Activated B cell treated with CpG ODN at 0.5 μM for 24 hours (primary cell): Measurements from ENCODE around the gene KAZN. TPM values are rescaled to one million over a fixed set of nuclear protein-coding genes. Genes with fewer than 3 reads are reported as not detected.

Source experiments
- ATAC-seq: fragments of 200-7000 bp; cut with Tn5 transposase; one replicate; pipeline ENCODE4 v1.10.0; 2021; ENCODE audit warnings: low read depth, mild to moderate bottlenecking, moderate library complexity
- CTCF ChIA-PET: fragments of 350-600 bp; sonication (Branson Sonifier 250); formaldehyde crosslinking; loops from one replicate; lab custom pipeline; 2021; ENCODE audit warnings: antibody characterized with exemption; lab: Charles Lee
- POLR2A ChIA-PET: fragments of 350-600 bp; sonication (Branson Sonifier 250); formaldehyde crosslinking; loops from one replicate; lab custom pipeline; 2021; ENCODE audit warnings: antibody characterized with exemption; lab: Charles Lee
- DNase-seq: peaks from one replicate; pipeline ENCODE4 v3.0.0; 2022
- H3K27ac Mint-ChIP-seq: one replicate; pipeline ENCODE4 v1.8.0; 2020; ENCODE audit warnings: mixed read lengths
- H3K27me3 Mint-ChIP-seq: one replicate; pipeline ENCODE4 v1.8.0; 2021; ENCODE audit warnings: mixed read lengths
- H3K36me3 Mint-ChIP-seq: one replicate; pipeline ENCODE4 v1.8.0; 2021; ENCODE audit warnings: low read depth, mixed read lengths
- H3K4me1 Mint-ChIP-seq: one replicate; pipeline ENCODE4 v1.8.0; 2021; ENCODE audit warnings: mixed read lengths
- H3K4me3 Mint-ChIP-seq: one replicate; pipeline ENCODE4 v1.8.0; 2020; ENCODE audit warnings: mild to moderate bottlenecking, mixed read lengths
- H3K9me3 Mint-ChIP-seq: one replicate; pipeline ENCODE4 v1.8.0; 2020; ENCODE audit warnings: mixed read lengths
- intact Hi-C: fragments of 100-400 bp; cut with micrococcal nuclease; formaldehyde crosslinking; loops from one replicate; pipeline ENCODE4 v1.15.1; 2024
- total RNA-seq: library from RNA; stranded (reverse); gene quantifications from 2 replicates; pipeline ENCODE4 v1.2.3, GENCODE V29; 2022
- TF ChIP-seq, protein P1 (sequence below): fragments of 200-600 bp; IDR thresholded peaks from one replicate; pipeline ENCODE4 v1.8.0; 2022; ENCODE audit warnings: antibody characterized with exemption, mild to moderate bottlenecking

Gene KAZN
- total RNA-seq, 1 donor from 2014 or later = 0.73 TPM

GRCh38 chr1:14739082-14739832 is 140.8 kb downstream of the KAZN start:
- TF ChIP-seq, protein P1, sequence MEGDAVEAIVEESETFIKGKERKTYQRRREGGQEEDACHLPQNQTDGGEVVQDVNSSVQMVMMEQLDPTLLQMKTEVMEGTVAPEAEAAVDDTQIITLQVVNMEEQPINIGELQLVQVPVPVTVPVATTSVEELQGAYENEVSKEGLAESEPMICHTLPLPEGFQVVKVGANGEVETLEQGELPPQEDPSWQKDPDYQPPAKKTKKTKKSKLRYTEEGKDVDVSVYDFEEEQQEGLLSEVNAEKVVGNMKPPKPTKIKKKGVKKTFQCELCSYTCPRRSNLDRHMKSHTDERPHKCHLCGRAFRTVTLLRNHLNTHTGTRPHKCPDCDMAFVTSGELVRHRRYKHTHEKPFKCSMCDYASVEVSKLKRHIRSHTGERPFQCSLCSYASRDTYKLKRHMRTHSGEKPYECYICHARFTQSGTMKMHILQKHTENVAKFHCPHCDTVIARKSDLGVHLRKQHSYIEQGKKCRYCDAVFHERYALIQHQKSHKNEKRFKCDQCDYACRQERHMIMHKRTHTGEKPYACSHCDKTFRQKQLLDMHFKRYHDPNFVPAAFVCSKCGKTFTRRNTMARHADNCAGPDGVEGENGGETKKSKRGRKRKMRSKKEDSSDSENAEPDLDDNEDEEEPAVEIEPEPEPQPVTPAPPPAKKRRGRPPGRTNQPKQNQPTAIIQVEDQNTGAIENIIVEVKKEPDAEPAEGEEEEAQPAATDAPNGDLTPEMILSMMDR = no peak
- ATAC-seq (no peak), DNase-seq (no peak)
- intact Hi-C loops = no loop called here
- Mint-ChIP-seq H3K36me3 (no peaks in the 10 kb centered on the region), H3K27ac (no peak overlapping the region), H3K4me3 (no peak overlapping the region), H3K9me3 (no peaks in the 10 kb centered on the region), H3K4me1 (peaks cover 6% of the 10 kb centered on the region), H3K27me3 (peaks cover 41% of the 10 kb centered on the region)
- CTCF ChIA-PET = no interaction called here
- POLR2A ChIA-PET = no interaction called here

- Mint-ChIP-seq H3K27ac (no peak overlapping the region), H3K36me3 (no peaks in the 10 kb centered on the region), H3K4me1 (peaks cover 6% of the 10 kb centered on the region), H3K9me3 (no peaks in the 10 kb centered on the region), H3K27me3 (peaks cover 41% of the 10 kb centered on the region), H3K4me3 (no peak overlapping the region)
- intact Hi-C loops = no loop called here
- DNase-seq (no peak), ATAC-seq (no peak)
- ChIA-PET POLR2A (no interaction called here), CTCF (no interaction called here)
- TF ChIP-seq, protein P1 = no peak
These were observed 141.5 kb downstream of the KAZN start for GRCh38 chr1:14740016-14740415.

DNA sequence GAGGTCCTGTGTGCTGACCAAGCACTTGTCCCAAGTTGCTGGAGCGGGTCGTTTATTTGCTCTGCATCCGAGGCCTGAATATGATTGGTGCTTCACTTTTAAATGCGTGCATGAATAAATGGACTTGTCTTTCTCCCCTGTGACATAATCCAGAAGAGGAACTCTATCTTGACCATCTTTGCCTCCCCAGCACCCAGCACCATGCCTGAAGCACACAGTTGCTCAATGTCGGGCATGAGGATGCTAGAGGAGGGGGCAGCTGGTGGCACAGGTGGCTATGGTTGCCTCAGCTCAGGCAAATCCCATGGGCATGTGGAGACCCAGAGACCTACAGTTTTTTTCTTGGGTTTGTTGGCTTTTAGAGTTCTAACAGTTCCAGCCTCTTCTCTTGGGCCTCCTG is 142.6 kb downstream of the KAZN start:
- ATAC-seq (no peak), DNase-seq (no peak)
- Mint-ChIP-seq H3K9me3 (no peaks in the 10 kb centered on the region), H3K27me3 (peaks cover 33% of the 10 kb centered on the region), H3K4me1 (peaks cover 3% of the 10 kb centered on the region), H3K4me3 (no peak overlapping the region), H3K36me3 (no peaks in the 10 kb centered on the region), H3K27ac (no peak overlapping the region)
- intact Hi-C loops = no loop called here
- POLR2A ChIA-PET = no interaction called here
- TF ChIP-seq, protein P1 = no peak
- CTCF ChIA-PET = no interaction called here

- ATAC-seq (no peak), DNase-seq (no peak)
- Mint-ChIP-seq H3K27me3 (peaks cover 33% of the 10 kb centered on the region), H3K4me3 (no peak overlapping the region), H3K4me1 (peaks cover 3% of the 10 kb centered on the region), H3K9me3 (no peaks in the 10 kb centered on the region), H3K27ac (no peak overlapping the region), H3K36me3 (no peaks in the 10 kb centered on the region)
- CTCF ChIA-PET = no interaction called here
- TF ChIP-seq, protein P1 = no peak
- intact Hi-C loops = no loop called here
- POLR2A ChIA-PET = no interaction called here
These were observed 143.0 kb downstream of the KAZN start for GRCh38 chr1:14741532-14741931.

DNA sequence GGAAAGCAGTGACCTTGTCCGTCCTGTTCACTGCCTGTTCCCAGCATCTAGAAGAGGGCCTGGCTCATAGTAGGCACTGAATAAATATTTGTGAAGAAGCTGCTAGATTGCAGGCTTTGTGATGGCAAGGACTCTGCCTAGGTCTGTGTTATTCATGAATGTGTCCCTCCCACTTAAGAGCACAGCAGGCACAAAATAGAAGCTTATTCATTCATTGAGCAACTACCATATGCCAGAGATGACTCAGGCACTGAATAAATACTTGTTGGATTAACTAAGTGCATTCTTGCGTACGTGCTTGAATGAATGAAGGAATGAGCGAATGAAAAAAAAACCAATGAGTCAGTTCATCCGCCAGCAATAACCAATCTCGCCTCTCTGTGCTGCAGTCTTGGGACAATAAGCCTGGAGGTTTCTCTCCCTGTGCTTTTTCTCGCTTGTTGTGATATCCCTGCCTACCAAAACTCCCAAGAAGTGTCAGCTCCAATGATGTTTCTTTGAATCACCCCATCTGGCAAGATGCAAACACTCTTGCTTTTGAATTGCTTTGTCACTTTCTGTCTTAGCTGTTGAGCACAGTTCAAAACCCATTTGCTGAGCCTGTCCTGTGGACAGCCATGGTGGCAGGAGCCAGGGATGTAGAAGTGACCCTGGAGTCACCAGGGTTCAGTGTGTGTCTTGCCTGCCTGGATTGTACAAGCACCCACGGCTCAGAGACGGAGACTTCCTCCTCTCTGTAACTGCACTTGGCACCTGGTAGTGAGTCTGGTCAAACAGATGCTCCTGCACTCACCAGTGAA is 143.9 kb downstream of the KAZN start:
- CTCF ChIA-PET = no interaction called here
- H3K9me3 Mint-ChIP-seq = no peaks in the 10 kb centered on the region
- no peak overlapping the region for H3K27ac Mint-ChIP-seq
- intact Hi-C loops = no loop called here
- peaks cover 3% of the 10 kb centered on the region for H3K4me1 Mint-ChIP-seq
- peaks cover 26% of the 10 kb centered on the region for H3K27me3 Mint-ChIP-seq
- POLR2A ChIA-PET = no interaction called here
- no peaks in the 10 kb centered on the region for H3K36me3 Mint-ChIP-seq
- no peak for DNase-seq
- TF ChIP-seq, protein P1 = no peak
- no peak for ATAC-seq
- H3K4me3 Mint-ChIP-seq = no peak overlapping the region
